SH-SY5Y (cell line): Measurements from ENCODE around the gene ANKRD13D.

ENCODE experiments used
- GATA2 ChIP-seq: IDR thresholded peaks from 2 replicates; pipeline ENCODE4 v1.6.1; 2011; ENCODE audit warnings: mild to moderate bottlenecking, low read depth, low read length
- GATA3 ChIP-seq: IDR thresholded peaks from 2 replicates; pipeline ENCODE4 v1.6.1; 2011; ENCODE audit warnings: low read depth, mild to moderate bottlenecking, low read length, moderate library complexity

DNA sequence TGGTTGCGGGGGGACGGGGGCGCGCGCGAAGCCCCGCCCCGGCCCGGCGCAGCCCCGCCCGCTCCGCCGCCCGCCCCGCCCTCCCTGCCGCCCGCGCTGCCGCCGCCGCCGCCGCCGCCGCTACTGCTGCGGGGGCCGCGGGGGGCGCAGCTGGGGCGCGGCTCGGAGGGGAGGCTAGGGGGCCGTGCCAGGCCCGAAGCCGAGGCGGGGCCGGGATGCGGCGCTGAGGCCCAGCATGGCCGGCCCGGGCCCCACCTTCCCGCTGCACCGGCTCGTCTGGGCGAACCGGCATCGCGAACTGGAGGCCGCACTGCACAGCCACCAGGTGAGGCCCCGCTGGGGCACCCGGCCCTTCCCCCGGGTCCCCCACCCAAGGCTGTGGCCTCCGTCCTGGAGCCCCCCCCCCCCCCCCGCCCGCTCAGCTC, at the start of gene ANKRD13D:
- TF ChIP-seq GATA3 (no peak), GATA2 (no peak)
